PFSK-1 (cell line): Measurements from ENCODE around the gene KDM5C.

ENCODE experiments used
- FOXP2 ChIP-seq: optimal IDR thresholded peaks from 2 replicates; pipeline ENCODE3; 2011; ENCODE audit warnings: borderline replicate concordance, control low read depth, inconsistent platforms; ENCODE audit not compliant: insufficient read depth; ENCODE audit errors: extremely low read length, extremely low read depth
- POLR2AphosphoS5 ChIP-seq: IDR thresholded peaks from 2 replicates; pipeline ENCODE4 v1.6.1; 2012; ENCODE audit warnings: low read depth, mild to moderate bottlenecking, control low read depth, low read length, moderate library complexity
- SIN3A ChIP-seq: IDR thresholded peaks from 2 replicates; pipeline ENCODE4 v1.6.1; 2012; ENCODE audit warnings: mild to moderate bottlenecking, low read length, moderate library complexity, borderline replicate concordance; ENCODE audit not compliant: insufficient read depth
- TAF1 ChIP-seq: IDR thresholded peaks from 2 replicates; pipeline ENCODE4 v1.6.1; 2012; ENCODE audit warnings: low read length, control low read depth, borderline replicate concordance; ENCODE audit not compliant: insufficient read depth
- TF ChIP-seq, protein P1 (sequence below), 2 experiments: IDR thresholded peaks; 2 replicates each; pipeline versions ENCODE4 v1.6.1 to v1.8.0; 2011 to 2012; ENCODE audit warnings: low read depth in 2 of 2, low read length in 2 of 2, control low read depth in 1 of 2, inconsistent platforms in 1 of 2, mild to moderate bottlenecking in 1 of 2, moderate library complexity in 1 of 2; ENCODE audit not compliant: insufficient read depth in 1 of 2

Gene KDM5C

DNA sequence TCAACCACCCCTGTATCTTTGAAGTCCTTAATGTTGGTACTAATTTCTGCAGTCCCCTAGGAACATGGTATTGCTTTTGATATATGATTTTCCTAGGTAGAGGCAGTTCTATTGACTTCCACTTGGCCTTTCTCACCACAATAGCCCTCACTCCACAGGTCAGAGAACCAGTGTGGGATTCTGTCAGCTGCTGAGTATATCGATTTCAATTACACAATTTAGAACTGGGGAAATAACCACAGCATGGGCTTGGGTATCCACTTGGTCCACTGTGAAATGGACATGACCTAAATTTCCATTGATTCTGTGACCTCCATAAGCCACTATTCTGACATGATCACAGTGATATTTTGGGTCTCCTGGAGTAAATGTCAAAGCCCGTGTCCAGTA is 68.8 kb downstream of the KDM5C start:
- TF ChIP-seq, protein P1, sequence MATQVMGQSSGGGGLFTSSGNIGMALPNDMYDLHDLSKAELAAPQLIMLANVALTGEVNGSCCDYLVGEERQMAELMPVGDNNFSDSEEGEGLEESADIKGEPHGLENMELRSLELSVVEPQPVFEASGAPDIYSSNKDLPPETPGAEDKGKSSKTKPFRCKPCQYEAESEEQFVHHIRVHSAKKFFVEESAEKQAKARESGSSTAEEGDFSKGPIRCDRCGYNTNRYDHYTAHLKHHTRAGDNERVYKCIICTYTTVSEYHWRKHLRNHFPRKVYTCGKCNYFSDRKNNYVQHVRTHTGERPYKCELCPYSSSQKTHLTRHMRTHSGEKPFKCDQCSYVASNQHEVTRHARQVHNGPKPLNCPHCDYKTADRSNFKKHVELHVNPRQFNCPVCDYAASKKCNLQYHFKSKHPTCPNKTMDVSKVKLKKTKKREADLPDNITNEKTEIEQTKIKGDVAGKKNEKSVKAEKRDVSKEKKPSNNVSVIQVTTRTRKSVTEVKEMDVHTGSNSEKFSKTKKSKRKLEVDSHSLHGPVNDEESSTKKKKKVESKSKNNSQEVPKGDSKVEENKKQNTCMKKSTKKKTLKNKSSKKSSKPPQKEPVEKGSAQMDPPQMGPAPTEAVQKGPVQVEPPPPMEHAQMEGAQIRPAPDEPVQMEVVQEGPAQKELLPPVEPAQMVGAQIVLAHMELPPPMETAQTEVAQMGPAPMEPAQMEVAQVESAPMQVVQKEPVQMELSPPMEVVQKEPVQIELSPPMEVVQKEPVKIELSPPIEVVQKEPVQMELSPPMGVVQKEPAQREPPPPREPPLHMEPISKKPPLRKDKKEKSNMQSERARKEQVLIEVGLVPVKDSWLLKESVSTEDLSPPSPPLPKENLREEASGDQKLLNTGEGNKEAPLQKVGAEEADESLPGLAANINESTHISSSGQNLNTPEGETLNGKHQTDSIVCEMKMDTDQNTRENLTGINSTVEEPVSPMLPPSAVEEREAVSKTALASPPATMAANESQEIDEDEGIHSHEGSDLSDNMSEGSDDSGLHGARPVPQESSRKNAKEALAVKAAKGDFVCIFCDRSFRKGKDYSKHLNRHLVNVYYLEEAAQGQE (IDR thresholded peaks at IDR 0.05; ENCODE audit: insufficient read depth in 1 of 2, low read depth in 2 of 2, low read length in 2 of 2): no peak
- no peak for TF ChIP-seq TAF1
- no peak for TF ChIP-seq FOXP2
- TF ChIP-seq SIN3A: no peak
- TF ChIP-seq POLR2AphosphoS5: no peak

DNA sequence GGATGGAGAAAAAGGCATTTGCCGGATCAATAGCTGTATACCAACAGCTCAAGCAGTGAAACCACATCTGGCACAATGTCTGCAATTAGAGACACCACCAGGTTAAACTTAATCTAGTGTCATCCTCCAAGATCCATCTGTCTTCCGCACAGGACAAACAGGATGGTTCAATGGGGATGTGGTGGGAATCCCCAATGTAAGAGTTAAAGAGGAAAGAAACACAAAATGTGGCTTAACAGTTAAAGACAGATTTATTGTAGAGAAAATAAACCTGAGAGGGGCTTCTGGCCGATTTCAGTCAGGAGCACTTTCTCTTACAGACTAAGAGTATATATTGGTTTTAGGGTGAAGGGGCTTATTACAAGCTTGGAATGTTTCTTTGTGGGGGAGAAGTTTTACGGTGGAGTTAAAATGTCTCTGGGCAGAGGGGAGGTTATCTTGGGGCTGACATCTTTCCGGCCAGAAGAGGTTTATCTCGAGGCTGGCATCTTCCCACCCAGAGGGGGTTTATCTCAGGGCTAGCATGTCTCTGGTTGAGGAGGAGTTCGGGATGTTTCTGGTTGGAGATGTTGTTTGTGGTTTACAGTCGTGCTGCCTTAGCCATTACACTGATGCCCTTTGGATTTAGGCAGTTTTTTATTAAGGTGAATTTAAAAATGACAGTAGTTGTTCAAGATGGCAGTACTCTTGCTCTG is 69.3 kb downstream of the KDM5C start:
- TF ChIP-seq SIN3A (no peak), POLR2AphosphoS5 (no peak), FOXP2 (no peak), TAF1 (no peak)
- TF ChIP-seq, protein P1 (IDR thresholded peaks at IDR 0.05; ENCODE audit: insufficient read depth in 1 of 2, low read depth in 2 of 2, low read length in 2 of 2): no peak

DNA sequence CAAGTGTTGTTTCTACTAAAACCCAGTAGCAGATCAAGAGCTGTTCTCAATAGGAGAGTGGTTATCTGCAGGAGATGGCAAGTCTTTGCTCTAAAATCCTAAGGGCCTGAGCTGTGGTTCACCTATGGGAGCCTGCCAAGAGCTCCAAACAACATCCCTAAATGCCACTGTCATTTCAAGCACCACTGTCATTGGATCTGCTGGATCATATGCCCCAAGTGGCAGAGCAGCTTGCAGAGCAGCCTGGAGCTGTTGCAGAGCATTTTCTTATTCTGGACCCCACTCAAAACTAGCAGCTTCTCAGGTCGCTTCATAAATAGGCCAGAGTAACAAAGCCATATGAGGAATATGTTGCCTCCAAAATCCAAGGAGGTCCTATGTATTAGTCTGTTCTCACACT is 71.4 kb downstream of the KDM5C start:
- TF ChIP-seq TAF1: no peak
- no peak for TF ChIP-seq SIN3A
- TF ChIP-seq POLR2AphosphoS5: no peak
- no peak for TF ChIP-seq FOXP2
- TF ChIP-seq, protein P1 (IDR thresholded peaks at IDR 0.05; ENCODE audit: insufficient read depth in 1 of 2, low read depth in 2 of 2, low read length in 2 of 2): no peak
